Glomerular endothelial cell (primary cell): Measurements from ENCODE around the gene CRYBG1. TPM values are rescaled to one million over a fixed set of nuclear protein-coding genes. Genes with fewer than 3 reads are reported as not detected.

Experiments used
- DNase-seq: peaks from one replicate; pipeline ENCODE4 v3.0.0-alpha.2; 2011; ENCODE audit warnings: low read depth, low spot score; ENCODE audit errors: extremely low read depth
- total RNA-seq: library from RNA; depleted of rRNA; stranded (reverse); fragments of >200 nt; gene quantifications from 2 replicates; pipeline ENCODE4 v1.2.3, GENCODE V29; 2015

Gene CRYBG1, protein sequence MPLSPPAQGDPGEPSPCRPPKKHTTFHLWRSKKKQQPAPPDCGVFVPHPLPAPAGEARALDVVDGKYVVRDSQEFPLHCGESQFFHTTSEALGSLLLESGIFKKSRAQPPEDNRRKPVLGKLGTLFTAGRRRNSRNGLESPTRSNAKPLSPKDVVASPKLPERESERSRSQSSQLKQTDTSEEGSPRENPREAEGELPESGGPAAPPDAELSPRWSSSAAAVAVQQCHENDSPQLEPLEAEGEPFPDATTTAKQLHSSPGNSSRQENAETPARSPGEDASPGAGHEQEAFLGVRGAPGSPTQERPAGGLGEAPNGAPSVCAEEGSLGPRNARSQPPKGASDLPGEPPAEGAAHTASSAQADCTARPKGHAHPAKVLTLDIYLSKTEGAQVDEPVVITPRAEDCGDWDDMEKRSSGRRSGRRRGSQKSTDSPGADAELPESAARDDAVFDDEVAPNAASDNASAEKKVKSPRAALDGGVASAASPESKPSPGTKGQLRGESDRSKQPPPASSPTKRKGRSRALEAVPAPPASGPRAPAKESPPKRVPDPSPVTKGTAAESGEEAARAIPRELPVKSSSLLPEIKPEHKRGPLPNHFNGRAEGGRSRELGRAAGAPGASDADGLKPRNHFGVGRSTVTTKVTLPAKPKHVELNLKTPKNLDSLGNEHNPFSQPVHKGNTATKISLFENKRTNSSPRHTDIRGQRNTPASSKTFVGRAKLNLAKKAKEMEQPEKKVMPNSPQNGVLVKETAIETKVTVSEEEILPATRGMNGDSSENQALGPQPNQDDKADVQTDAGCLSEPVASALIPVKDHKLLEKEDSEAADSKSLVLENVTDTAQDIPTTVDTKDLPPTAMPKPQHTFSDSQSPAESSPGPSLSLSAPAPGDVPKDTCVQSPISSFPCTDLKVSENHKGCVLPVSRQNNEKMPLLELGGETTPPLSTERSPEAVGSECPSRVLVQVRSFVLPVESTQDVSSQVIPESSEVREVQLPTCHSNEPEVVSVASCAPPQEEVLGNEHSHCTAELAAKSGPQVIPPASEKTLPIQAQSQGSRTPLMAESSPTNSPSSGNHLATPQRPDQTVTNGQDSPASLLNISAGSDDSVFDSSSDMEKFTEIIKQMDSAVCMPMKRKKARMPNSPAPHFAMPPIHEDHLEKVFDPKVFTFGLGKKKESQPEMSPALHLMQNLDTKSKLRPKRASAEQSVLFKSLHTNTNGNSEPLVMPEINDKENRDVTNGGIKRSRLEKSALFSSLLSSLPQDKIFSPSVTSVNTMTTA (N-terminal part only)
- total RNA-seq = 34.0 and 47.8 TPM in 2 replicates

GRCh38 chr6:106360410-106360988 lies at the start of gene CRYBG1:
CRYBG1 (plus strand) TSS chr6:106360717; CDS start chr6:106360909, 192 bp downstream.
- no peak for DNase-seq

- no peak for DNase-seq
Measured at GRCh38 chr6:106315765-106316374, 44.6 kb upstream of the CRYBG1 start.

DNA sequence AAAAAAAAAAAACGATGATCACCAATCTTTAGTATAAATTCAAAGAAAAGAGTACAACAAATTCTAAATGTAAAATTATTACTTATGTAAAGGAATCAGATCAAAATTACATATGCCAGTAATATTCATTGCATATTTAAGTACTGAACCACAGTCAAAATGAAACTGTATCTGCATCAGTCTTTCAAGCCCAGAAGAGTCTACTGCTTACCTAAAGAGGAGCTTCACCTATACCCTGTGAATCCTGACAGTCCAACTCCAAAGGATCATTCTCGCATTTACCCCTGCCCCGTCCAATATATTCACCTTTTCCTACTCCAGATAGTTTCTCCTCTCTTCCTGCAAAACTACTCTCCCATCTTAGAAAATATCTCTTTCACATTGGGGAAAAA lies 44.1 kb upstream of the CRYBG1 start:
- no peak for DNase-seq

DNA sequence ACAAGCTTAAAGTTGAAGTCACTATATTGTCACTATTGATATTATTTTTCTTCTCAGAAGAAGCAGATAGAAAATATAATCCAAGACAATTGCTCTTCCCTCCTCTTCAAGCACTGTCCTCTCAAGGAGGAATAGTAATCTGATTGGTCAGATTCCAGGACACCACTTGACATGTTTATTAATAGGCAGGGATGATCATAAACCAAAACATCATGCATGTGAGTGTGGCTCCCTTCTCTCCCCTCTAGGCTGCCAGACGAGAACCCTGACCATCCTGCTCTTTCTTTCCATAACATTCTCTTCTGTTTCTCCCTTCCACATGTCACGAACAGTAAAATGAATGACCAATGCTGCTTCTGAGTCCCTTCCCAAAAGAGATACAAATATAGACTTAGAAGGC lies 42.5 kb upstream of the CRYBG1 start:
- no peak for DNase-seq

DNA sequence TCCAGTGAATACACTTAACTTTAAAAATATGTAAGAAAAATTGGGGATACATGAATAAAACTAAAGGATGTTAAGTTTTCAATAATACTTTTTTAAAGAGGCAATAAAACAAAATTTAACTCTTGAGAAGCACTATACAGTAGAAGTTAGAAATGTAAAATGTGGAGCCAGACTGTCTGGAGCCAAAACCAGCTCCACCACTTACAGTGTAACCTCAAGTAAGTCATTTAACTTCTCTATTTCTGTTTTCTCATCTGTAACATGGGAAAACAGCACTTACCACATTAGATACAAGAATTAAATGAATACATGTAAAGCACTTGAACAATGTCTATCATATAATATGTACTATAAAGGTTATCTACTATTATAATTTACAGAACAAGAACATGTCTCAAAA lies 41.7 kb upstream of the CRYBG1 start:
- no peak for DNase-seq

GRCh38 chr6:106321940-106322339 lies 38.6 kb upstream of the CRYBG1 start:
- DNase-seq = no peak

DNA sequence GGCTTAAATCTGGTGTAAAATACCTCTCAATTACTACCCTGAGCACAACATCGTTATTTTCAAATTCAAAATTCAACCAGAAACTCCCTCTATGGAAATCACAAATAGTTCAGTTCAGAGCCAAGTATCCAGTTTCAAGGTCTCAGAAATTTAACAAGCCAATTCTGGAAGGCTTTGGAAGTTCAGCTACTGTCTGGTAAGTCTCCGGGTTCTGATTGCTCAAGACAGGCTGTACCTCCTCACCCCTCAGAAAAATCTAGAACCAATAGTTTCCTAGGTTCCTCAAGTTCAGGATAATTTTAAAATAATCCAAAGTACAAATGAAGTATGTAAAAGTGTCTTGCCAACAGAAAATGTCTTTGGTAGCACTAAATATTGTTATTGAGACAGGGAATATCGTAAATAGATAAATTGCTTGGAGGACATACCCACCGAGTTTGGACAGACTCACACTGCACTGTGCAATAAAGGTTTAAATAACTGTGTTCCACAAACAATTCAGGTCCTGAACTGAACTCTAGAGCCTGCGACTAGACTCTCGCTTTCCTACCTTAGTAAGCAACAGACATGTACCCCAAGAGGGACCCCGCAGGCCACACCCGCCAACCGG lies 35.7 kb upstream of the CRYBG1 start:
- DNase-seq = no peak

GRCh38 chr6:106325336-106326178 lies 35.0 kb upstream of the CRYBG1 start, which contains the start of gene ATG5:
ATG5 (minus strand) TSS chr6:106325760; CDS start chr6:106316208, 9,552 bp downstream.
- DNase-seq = peak; percentile 82

DNA sequence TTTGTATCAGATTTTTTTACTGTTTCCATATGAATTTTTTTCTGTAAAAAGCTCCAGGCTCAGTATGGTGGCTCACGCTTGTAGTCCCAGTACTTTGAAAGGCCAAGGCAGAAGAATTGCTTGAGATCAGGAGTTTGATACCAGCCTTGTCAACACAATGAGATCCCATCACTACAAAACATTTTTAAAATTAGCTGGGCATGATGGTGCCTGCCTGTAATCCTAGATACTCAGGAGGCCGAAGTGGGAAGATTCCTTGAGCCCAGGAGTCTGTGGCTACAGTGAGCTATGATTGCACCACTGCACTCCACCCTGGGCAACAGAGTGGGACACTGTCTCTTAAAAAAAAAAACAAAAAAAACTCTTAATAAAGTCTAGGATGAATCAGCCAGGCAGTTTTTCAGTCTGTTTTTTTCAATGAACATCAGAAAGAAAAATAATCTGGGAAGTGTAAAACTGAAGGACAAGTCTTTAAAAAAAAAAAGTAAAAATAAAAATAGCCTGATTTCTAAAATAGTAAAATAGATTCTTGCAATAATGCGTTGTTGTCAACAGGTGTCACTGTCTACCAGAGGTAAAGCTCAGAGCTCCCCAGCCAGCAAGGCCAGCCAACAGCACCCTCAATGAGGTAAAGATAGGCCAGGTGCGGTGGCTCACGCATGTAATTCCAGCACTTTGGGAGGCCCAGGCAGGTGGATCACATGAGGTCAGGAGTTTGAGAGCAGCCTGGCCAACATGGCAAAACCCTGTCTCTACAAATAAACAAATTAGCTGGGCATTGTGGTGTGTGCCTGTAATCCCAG lies 25.7 kb upstream of the CRYBG1 start:
- DNase-seq = no peak

DNA sequence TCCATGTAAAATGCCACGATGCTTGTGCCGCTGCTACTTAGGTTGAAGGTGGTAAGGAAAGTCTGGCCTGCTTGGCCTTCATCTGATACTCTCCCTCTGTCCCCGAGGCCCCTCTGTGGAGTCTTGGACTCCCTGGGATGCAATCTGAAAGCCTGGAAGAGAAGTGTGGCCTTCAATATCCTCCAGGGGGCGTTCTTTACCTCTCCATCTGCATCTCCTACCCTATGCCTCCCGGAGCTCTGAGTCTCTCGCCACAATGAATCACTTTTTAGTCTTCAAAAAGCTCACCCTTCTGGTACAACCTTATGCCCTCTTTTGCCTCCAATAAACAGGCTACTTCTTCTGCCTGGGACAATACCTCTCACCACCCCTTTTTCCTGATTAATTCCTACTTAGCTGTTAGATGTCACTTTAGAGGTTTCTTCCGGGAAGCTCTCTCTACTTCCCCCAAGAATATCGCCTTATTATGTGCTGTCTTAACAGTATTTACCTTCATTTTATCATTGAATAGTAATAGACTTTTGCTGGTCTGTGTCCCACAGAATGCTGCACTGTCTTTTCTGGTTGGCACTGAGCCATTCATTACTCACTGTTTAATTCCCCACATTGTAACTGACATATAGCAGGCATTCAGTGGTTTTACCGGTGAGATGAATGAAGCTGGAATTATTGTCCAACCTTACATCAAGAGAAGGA lies 21.0 kb upstream of the CRYBG1 start:
- DNase-seq = peak; percentile 27

- DNase-seq = no peak
Measured at GRCh38 chr6:106347219-106347618, 13.3 kb upstream of the CRYBG1 start.

GRCh38 chr6:106356378-106356777 lies 4.1 kb upstream of the CRYBG1 start:
- DNase-seq = no peak

DNA sequence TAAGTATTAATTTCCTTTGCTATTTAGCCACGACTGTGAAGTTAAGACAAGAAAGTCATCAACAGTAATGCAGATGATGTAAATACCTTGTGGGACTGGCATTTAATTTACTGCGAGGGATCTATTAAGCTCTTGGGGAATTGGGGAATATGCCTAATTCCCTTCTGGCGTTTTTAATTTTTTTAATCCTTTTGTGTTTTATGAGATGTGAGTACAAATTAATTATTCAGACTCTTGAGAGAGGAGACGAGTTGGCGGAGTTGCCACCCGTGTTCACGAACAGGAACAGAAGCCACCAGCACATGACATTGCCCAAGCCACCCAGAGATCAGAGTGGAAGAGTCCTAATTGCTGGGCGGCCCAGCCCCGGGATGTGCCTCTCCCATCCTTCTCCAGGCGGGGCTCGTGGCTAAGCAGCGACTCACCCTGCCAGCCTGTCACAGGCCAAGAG lies 533 bp upstream of the CRYBG1 start:
- no peak for DNase-seq

- DNase-seq = no peak
Measured at GRCh38 chr6:106360989-106361430, 493 bp downstream of the CRYBG1 start.

- DNase-seq = no peak
Measured at GRCh38 chr6:106363401-106364138, 3.1 kb downstream of the CRYBG1 start.

GRCh38 chr6:106369739-106370138 lies 9.2 kb downstream of the CRYBG1 start:
- no peak for DNase-seq
